H1 (cell line): ENCODE data around the gene TMEM164.

Experiments used
- BRCA1 ChIP-seq: IDR thresholded peaks from 2 replicates; pipeline ENCODE4 v1.6.1; 2012; ENCODE audit warnings: low read depth, low read length, improper control_type of control experiment
- CEBPB ChIP-seq: IDR thresholded peaks from 2 replicates; pipeline ENCODE4 v1.6.1; 2012; ENCODE audit warnings: low read depth, low read length
- EZH2 ChIP-seq: fragments of 200-600 bp; sonication (generic); IDR thresholded peaks from 2 replicates; pipeline ENCODE4 v1.7.1; 2012; ENCODE audit warnings: low read depth, mild to moderate bottlenecking, moderate library complexity, low read length, inconsistent platforms; ENCODE audit not compliant: severe bottlenecking
- GABPA ChIP-seq: IDR thresholded peaks from 2 replicates; pipeline ENCODE4 v1.6.1; 2011; ENCODE audit warnings: mild to moderate bottlenecking, low read length, moderate library complexity, borderline replicate concordance; ENCODE audit not compliant: insufficient read depth
- POLR2A ChIP-seq, 2 experiments: IDR thresholded peaks; 1 replicate in 1 of 2; 2 replicates in 1 of 2; pipeline ENCODE4 v1.6.1; 2011; ENCODE audit warnings: low read depth in 2 of 2, low read length in 2 of 2, mild to moderate bottlenecking in 2 of 2; ENCODE audit errors: control extremely low read depth in 1 of 2
- SIN3A ChIP-seq, 2 experiments: IDR thresholded peaks in 1 of 2; conservative IDR thresholded peaks in 1 of 2; 2 replicates each; pipeline ENCODE4 v1.6.1; 2011 to 2012; ENCODE audit warnings: low read length in 2 of 2, improper control_type of control experiment in 1 of 2, low read depth in 1 of 2, mild to moderate bottlenecking in 1 of 2
- SP1 ChIP-seq: IDR thresholded peaks from 2 replicates; pipeline ENCODE4 v1.6.1; 2011; ENCODE audit warnings: low read depth, low read length
- SRF ChIP-seq: IDR thresholded peaks from 2 replicates; pipeline ENCODE4 v1.6.1; 2011; ENCODE audit warnings: mild to moderate bottlenecking, low read depth, low read length, moderate library complexity
- TCF12 ChIP-seq: IDR thresholded peaks from 2 replicates; pipeline ENCODE4 v1.6.1; 2011; ENCODE audit warnings: low read depth, mild to moderate bottlenecking, low read length
- TEAD4 ChIP-seq: IDR thresholded peaks from 2 replicates; pipeline ENCODE4 v1.6.1; 2012; ENCODE audit warnings: low read depth, low read length, inconsistent platforms, mixed read lengths
- YY1 ChIP-seq: IDR thresholded peaks from 2 replicates; pipeline ENCODE4 v1.6.1; 2011; ENCODE audit warnings: low read depth, mild to moderate bottlenecking, low read length
- TF ChIP-seq, protein P1 (sequence below), 3 experiments: IDR thresholded peaks; 1 replicate in 2 of 3; 2 replicates in 1 of 3; pipeline versions ENCODE4 v1.5.1 to v1.6.1; 2011; ENCODE audit warnings: low read length in 3 of 3, mild to moderate bottlenecking in 3 of 3, inconsistent platforms in 2 of 3, low read depth in 1 of 3, moderate library complexity in 1 of 3; ENCODE audit not compliant: insufficient read depth in 1 of 3; ENCODE audit errors: control extremely low read depth in 1 of 3
- TF ChIP-seq, protein P2 (sequence below): IDR thresholded peaks from 2 replicates; pipeline ENCODE4 v1.6.1; 2012; ENCODE audit warnings: inconsistent platforms
- TF ChIP-seq, protein P3 (sequence below): IDR thresholded peaks from 2 replicates; pipeline ENCODE4 v1.6.1; 2012; ENCODE audit warnings: inconsistent platforms

GRCh38 chrX:110020536-110020935, 17.6 kb downstream of the TMEM164 start:
- no peak for TF ChIP-seq GABPA
- TF ChIP-seq EZH2 = no peak
- no peak for TF ChIP-seq POLR2A (IDR thresholded peaks at IDR 0.05; ENCODE audit: control extremely low read depth in 1 of 2, low read depth in 2 of 2, low read length in 2 of 2)
- no peak for TF ChIP-seq SP1
- TF ChIP-seq, protein P1, sequence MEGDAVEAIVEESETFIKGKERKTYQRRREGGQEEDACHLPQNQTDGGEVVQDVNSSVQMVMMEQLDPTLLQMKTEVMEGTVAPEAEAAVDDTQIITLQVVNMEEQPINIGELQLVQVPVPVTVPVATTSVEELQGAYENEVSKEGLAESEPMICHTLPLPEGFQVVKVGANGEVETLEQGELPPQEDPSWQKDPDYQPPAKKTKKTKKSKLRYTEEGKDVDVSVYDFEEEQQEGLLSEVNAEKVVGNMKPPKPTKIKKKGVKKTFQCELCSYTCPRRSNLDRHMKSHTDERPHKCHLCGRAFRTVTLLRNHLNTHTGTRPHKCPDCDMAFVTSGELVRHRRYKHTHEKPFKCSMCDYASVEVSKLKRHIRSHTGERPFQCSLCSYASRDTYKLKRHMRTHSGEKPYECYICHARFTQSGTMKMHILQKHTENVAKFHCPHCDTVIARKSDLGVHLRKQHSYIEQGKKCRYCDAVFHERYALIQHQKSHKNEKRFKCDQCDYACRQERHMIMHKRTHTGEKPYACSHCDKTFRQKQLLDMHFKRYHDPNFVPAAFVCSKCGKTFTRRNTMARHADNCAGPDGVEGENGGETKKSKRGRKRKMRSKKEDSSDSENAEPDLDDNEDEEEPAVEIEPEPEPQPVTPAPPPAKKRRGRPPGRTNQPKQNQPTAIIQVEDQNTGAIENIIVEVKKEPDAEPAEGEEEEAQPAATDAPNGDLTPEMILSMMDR (IDR thresholded peaks at IDR 0.05; ENCODE audit: control extremely low read depth in 1 of 3, insufficient read depth in 1 of 3, low read depth in 1 of 3, low read length in 3 of 3) = no peak
- TF ChIP-seq TCF12 = no peak
- TF ChIP-seq SRF = no peak
- TF ChIP-seq YY1 = no peak
- TF ChIP-seq BRCA1 = no peak
- TF ChIP-seq CEBPB = no peak
- TF ChIP-seq, protein P2, sequence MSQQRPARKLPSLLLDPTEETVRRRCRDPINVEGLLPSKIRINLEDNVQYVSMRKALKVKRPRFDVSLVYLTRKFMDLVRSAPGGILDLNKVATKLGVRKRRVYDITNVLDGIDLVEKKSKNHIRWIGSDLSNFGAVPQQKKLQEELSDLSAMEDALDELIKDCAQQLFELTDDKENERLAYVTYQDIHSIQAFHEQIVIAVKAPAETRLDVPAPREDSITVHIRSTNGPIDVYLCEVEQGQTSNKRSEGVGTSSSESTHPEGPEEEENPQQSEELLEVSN = no peak
- TF ChIP-seq, protein P3, sequence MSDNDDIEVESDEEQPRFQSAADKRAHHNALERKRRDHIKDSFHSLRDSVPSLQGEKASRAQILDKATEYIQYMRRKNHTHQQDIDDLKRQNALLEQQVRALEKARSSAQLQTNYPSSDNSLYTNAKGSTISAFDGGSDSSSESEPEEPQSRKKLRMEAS = no peak
- no peak for TF ChIP-seq TEAD4
- no peak for TF ChIP-seq SIN3A (conservative IDR thresholded peaks at IDR 0.05 in 1 of 2, IDR thresholded peaks at IDR 0.05 in 1 of 2; ENCODE audit: low read depth in 1 of 2, low read length in 2 of 2)
